ENCODE results near the gene IRF2BPL. TPM values are rescaled to one million over a fixed set of nuclear protein-coding genes. Genes with fewer than 3 reads are reported as not detected.

Gene IRF2BPL
- total and polyA plus RNA-seq, 2 of the 8 experiments (the other 6 are each of a cell fraction or from before 2014, with no cell fraction given) = 18.8 to 57.0 TPM

GRCh38 chr14:77063571-77064171 lies 35.2 kb upstream of the IRF2BPL start:
- Histone ChIP-seq H2BK20ac (ENCODE audit: low read length) (no peak overlapping the region), H4K5ac (ENCODE audit: insufficient read length, low read depth, low read length) (no peak overlapping the region), H3K23ac (ENCODE audit: insufficient read length) (no peak overlapping the region), H3K36me3 (ENCODE audit: control insufficient read depth in 2 of 4, insufficient read depth in 4 of 4, low read length in 3 of 4) (no peaks in the 10 kb centered on the region), H4K8ac (ENCODE audit: extremely low read depth, insufficient read depth, low read length) (no peak overlapping the region), H3K23me2 (ENCODE audit: low read depth, low read length) (no peaks in the 10 kb centered on the region), H3K56ac (replicated peaks; ENCODE audit: insufficient read length, low read depth, low read length) (no peak overlapping the region), H2AFZ (ENCODE audit: low read length) (no peak overlapping the region), H2BK15ac (ENCODE audit: low read length) (no peak overlapping the region), H3K4ac (replicated peaks; ENCODE audit: insufficient read length, low read depth, low read length) (no peak overlapping the region), H3K9me3 (ENCODE audit: insufficient read depth in 2 of 2, low read depth in 1 of 2, low read length in 1 of 2) (no peaks in the 10 kb centered on the region), H2AK5ac (ENCODE audit: low read depth, low read length) (no peak overlapping the region), H3K4me2 (ENCODE audit: insufficient read depth in 1 of 2, low read depth in 2 of 2, low read length in 2 of 2) (no peak overlapping the region), H3K79me1 (ENCODE audit: low read depth, low read length) (no peaks in the 10 kb centered on the region), H4K20me1 (replicated peaks in 1 of 2; ENCODE audit: control insufficient read depth in 1 of 2, insufficient read depth in 2 of 2, low read length in 2 of 2) (no peaks in the 10 kb centered on the region), H3K27ac (ENCODE audit: low read depth, low read length) (no peak overlapping the region), H2BK5ac (ENCODE audit: low read depth, low read length) (no peak overlapping the region), H3K4me1 (replicated peaks in 1 of 4; ENCODE audit: control insufficient read depth in 3 of 4, insufficient read depth in 4 of 4, low read length in 3 of 4) (peaks cover 3 to 12% (median 4%) of the 10 kb centered on the region in 4 experiments; a peak in 6 of 7 replicates), H4K91ac (replicated peaks; ENCODE audit: insufficient read length, low read length) (no peak overlapping the region), H2BK12ac (ENCODE audit: low read depth, low read length) (no peak overlapping the region), H3K18ac (ENCODE audit: extremely low read depth, low read length) (no peak overlapping the region), H3K4me3 (ENCODE audit: extremely low read depth in 1 of 4, insufficient read depth in 2 of 4, low read depth in 3 of 4, low read length in 4 of 4) (no peak overlapping the region), H3K14ac (ENCODE audit: insufficient read length) (no peak overlapping the region), H3K9ac (replicated peaks in 1 of 4; ENCODE audit: extremely low read depth in 1 of 4, low read depth in 3 of 4, low read length in 3 of 4) (no peak overlapping the region), H3K27me3 (replicated peaks in 1 of 4; ENCODE audit: control insufficient read depth in 3 of 4, extremely low read depth in 1 of 4, insufficient read depth in 3 of 4, low read length in 3 of 4) (no peaks in the 10 kb centered on the region), H3K79me2 (ENCODE audit: control insufficient read depth in 1 of 2, insufficient read depth in 2 of 2, low read length in 2 of 2) (no peaks in the 10 kb centered on the region), H2BK120ac (replicated peaks; ENCODE audit: low read depth, low read length) (no peak overlapping the region)
- 91% methylated on average over 10 of the region's 10 CpGs; no CpG with 5 or more reads in 1 of the 2 experiments for WGBS, 2 experiments (ENCODE audit: extremely low coverage in 1 of 2, insufficient coverage in 1 of 2, insufficient read length in 1 of 2, insufficient replicate concordance in 2 of 2, low coverage in 1 of 2, low lambda C conversion rate in 2 of 2, missing lambda C conversion rate in 1 of 2)
- ChIA-PET CTCF (ENCODE audit: partially characterized antibody) (interaction anchor here (0.6 to 9.2 kb wide), 29 partner anchors 10 to 294 kb away, joined by 3 to 258 read pairs (median 4); no protein-coding TSS in a partner anchor), POLR2A (ENCODE audit: partially characterized antibody) (interaction anchor here (1.0 to 1.4 kb wide), 2 partner anchors 47 to 147 kb away, joined by 3 read pairs; no protein-coding TSS in a partner anchor)
- no peak for DNase-seq (ENCODE audit: low read depth in 1 of 2, low spot score in 2 of 2)
- no peak for FAIRE-seq
- TF ChIP-seq YY1 (IDR thresholded peaks at IDR 0.05; ENCODE audit: low read depth, low read length) (no peak), SP2 (IDR thresholded peaks at IDR 0.05; ENCODE audit: low read length) (no peak), POLR2AphosphoS5 (IDR thresholded peaks at IDR 0.05; ENCODE audit: low read depth, low read length) (no peak)
